ENCODE data around the gene EPB41L4A.

- no peak for TF ChIP-seq CTCF (IDR thresholded peaks at IDR 0.05)
- no peak for TF ChIP-seq POLR2A (IDR thresholded peaks at IDR 0.05; ENCODE audit: low read depth)
- TF ChIP-seq POLR2AphosphoS5 (IDR thresholded peaks at IDR 0.05): no peak
Observed at GRCh38 chr5:112165897-112166737, 253.0 kb downstream of the EPB41L4A start.
